H1 (cell line): Measurements from ENCODE around the gene ATM. TPM values are rescaled to one million over a fixed set of nuclear protein-coding genes. Genes with fewer than 3 reads are reported as not detected.

Source experiments
- CTCF ChIA-PET: fragments of 300-600 bp; sonication (Branson Sonifier 250); formaldehyde crosslinking; loops from one replicate; lab custom pipeline; 2021; ENCODE audit not compliant: partially characterized antibody; lab: Charles Lee
- POLR2A ChIA-PET: fragments of 300-600 bp; sonication (Branson Sonifier 250); formaldehyde crosslinking; loops from one replicate; lab custom pipeline; 2021; ENCODE audit warnings: inconsistent platforms; ENCODE audit not compliant: partially characterized antibody; lab: Charles Lee
- DNase-seq, 2 experiments: peaks; one replicate each; pipeline versions ENCODE4 v3.0.0 to v3.0.0-alpha.2; 2010 to 2022; ENCODE audit warnings: low spot score in 2 of 2, low read depth in 1 of 2, mixed read lengths in 1 of 2
- FAIRE-seq: peaks from 2 replicates; lab custom pipeline; 2011; peaks lifted over from hg19 to GRCh38; lab: Jason Lieb, UNC
- H2AFZ ChIP-seq: 2 replicates; pipeline ENCODE4 v1.8.1; 2012; ENCODE audit warnings: low read length, inconsistent platforms
- H2AK5ac ChIP-seq: 2 replicates; pipeline ENCODE4 v1.6.1; 2013; ENCODE audit warnings: low read depth, low read length
- H2BK120ac ChIP-seq: replicated peaks from 2 replicates; pipeline ENCODE3; 2013; ENCODE audit warnings: low read depth, low read length, inconsistent platforms
- H2BK12ac ChIP-seq: 2 replicates; pipeline ENCODE4 v1.6.1; 2013; ENCODE audit warnings: low read depth, low read length
- H2BK15ac ChIP-seq: 2 replicates; pipeline ENCODE4 v1.6.1; 2013; ENCODE audit warnings: low read length
- H2BK20ac ChIP-seq: 2 replicates; pipeline ENCODE4 v1.6.1; 2013; ENCODE audit warnings: low read length
- H2BK5ac ChIP-seq: 2 replicates; pipeline ENCODE4 v1.6.1; 2013; ENCODE audit warnings: low read depth, low read length
- H3K14ac ChIP-seq: 2 replicates; pipeline ENCODE4 v1.6.1; 2013; ENCODE audit warnings: inconsistent platforms; ENCODE audit not compliant: insufficient read length
- H3K18ac ChIP-seq: 2 replicates; pipeline ENCODE4 v1.6.1; 2013; ENCODE audit warnings: low read length; ENCODE audit errors: extremely low read depth
- H3K23ac ChIP-seq: 2 replicates; pipeline ENCODE4 v1.6.1; 2013; ENCODE audit warnings: inconsistent platforms; ENCODE audit not compliant: insufficient read length
- H3K23me2 ChIP-seq: 2 replicates; pipeline ENCODE4 v1.6.1; 2013; ENCODE audit warnings: low read depth, low read length
- H3K27ac ChIP-seq: 2 replicates; pipeline ENCODE4 v1.6.1; 2011; ENCODE audit warnings: low read depth, low read length, inconsistent platforms
- H3K27me3 ChIP-seq, 4 experiments: replicated peaks in 1 of 4; 1 replicate in 1 of 4; 2 replicates in 3 of 4; pipeline versions ENCODE4 v1.6.1 to v1.8.1; 2011 to 2013; ENCODE audit warnings: low read length in 3 of 4, mild to moderate bottlenecking in 3 of 4, inconsistent platforms in 2 of 4, mixed read lengths in 2 of 4, moderate library complexity in 1 of 4; ENCODE audit not compliant: control insufficient read depth in 3 of 4, insufficient read depth in 3 of 4; ENCODE audit errors: extremely low read depth in 1 of 4
- H3K36me3 ChIP-seq, 4 experiments: 2 replicates each; pipeline versions ENCODE4 v1.6.1 to v1.8.1; 2011 to 2013; ENCODE audit warnings: mild to moderate bottlenecking in 4 of 4, low read length in 3 of 4, moderate library complexity in 2 of 4, control low read depth in 1 of 4, inconsistent platforms in 1 of 4; ENCODE audit not compliant: insufficient read depth in 4 of 4, control insufficient read depth in 2 of 4
- H3K4ac ChIP-seq: replicated peaks from 2 replicates; pipeline ENCODE3; 2013; ENCODE audit warnings: low read length, low read depth, mixed read lengths, inconsistent platforms; ENCODE audit not compliant: insufficient read length
- H3K4me1 ChIP-seq, 4 experiments: replicated peaks in 1 of 4; 1 replicate in 1 of 4; 2 replicates in 3 of 4; pipeline versions ENCODE4 v1.6.1 to v1.8.1; 2011 to 2013; ENCODE audit warnings: low read length in 3 of 4, inconsistent platforms in 2 of 4, mixed read lengths in 1 of 4; ENCODE audit not compliant: insufficient read depth in 4 of 4, control insufficient read depth in 3 of 4
- H3K4me2 ChIP-seq, 2 experiments: 2 replicates each; pipeline versions ENCODE4 v1.6.1 to v1.8.1; 2011 to 2013; ENCODE audit warnings: low read depth in 2 of 2, low read length in 2 of 2, control low read depth in 1 of 2, inconsistent platforms in 1 of 2, mild to moderate bottlenecking in 1 of 2; ENCODE audit not compliant: insufficient read depth in 1 of 2
- H3K4me3 ChIP-seq, 4 experiments: fragments of 200-600, 300-600 bp in 1 of 4; sonication (generic), shearing (Covaris generic), sonication (Bioruptor Twin) in 1 of 4; 2 replicates each; pipeline versions ENCODE4 v1.5.1 to v1.8.1; 2011 to 2016; ENCODE audit warnings: low read length in 4 of 4, low read depth in 3 of 4, control low read depth in 2 of 4, inconsistent platforms in 2 of 4, mild to moderate bottlenecking in 2 of 4, mixed read lengths in 1 of 4, moderate library complexity in 1 of 4; ENCODE audit not compliant: insufficient read depth in 2 of 4; ENCODE audit errors: extremely low read depth in 1 of 4
- H3K56ac ChIP-seq: replicated peaks from 2 replicates; pipeline ENCODE3; 2013; ENCODE audit warnings: low read depth, mild to moderate bottlenecking, mixed read lengths, low read length, inconsistent platforms; ENCODE audit not compliant: insufficient read length
- H3K79me1 ChIP-seq: 2 replicates; pipeline ENCODE4 v1.6.1; 2013; ENCODE audit warnings: low read depth, low read length, control low read depth
- H3K79me2 ChIP-seq, 2 experiments: 2 replicates each; pipeline versions ENCODE4 v1.6.1 to v1.8.1; 2012 to 2013; ENCODE audit warnings: low read length in 2 of 2, mild to moderate bottlenecking in 2 of 2, inconsistent platforms in 1 of 2; ENCODE audit not compliant: insufficient read depth in 2 of 2, control insufficient read depth in 1 of 2
- H3K9ac ChIP-seq, 4 experiments: replicated peaks in 1 of 4; 1 replicate in 1 of 4; 2 replicates in 3 of 4; pipeline versions ENCODE4 v1.6.1 to v1.8.1; 2011 to 2013; ENCODE audit warnings: low read depth in 3 of 4, low read length in 3 of 4, control low read depth in 2 of 4, mild to moderate bottlenecking in 2 of 4, moderate library complexity in 2 of 4, inconsistent platforms in 1 of 4; ENCODE audit errors: extremely low read depth in 1 of 4
- H3K9me3 ChIP-seq, 2 experiments: 2 replicates each; pipeline versions ENCODE4 v1.6.1 to v1.8.1; 2012 to 2013; ENCODE audit warnings: mild to moderate bottlenecking in 2 of 2, moderate library complexity in 2 of 2, control low read depth in 1 of 2, inconsistent platforms in 1 of 2, low read depth in 1 of 2, low read length in 1 of 2, mixed read lengths in 1 of 2; ENCODE audit not compliant: insufficient read depth in 2 of 2
- H4K20me1 ChIP-seq, 2 experiments: replicated peaks in 1 of 2; 2 replicates each; pipeline versions ENCODE3 to v1.8.1; 2011 to 2013; ENCODE audit warnings: inconsistent platforms in 2 of 2, low read length in 2 of 2, mild to moderate bottlenecking in 1 of 2; ENCODE audit not compliant: insufficient read depth in 2 of 2, control insufficient read depth in 1 of 2
- H4K5ac ChIP-seq: 2 replicates; pipeline ENCODE4 v1.6.1; 2013; ENCODE audit warnings: low read length, low read depth, mixed read lengths, inconsistent platforms; ENCODE audit not compliant: insufficient read length
- H4K8ac ChIP-seq: 2 replicates; pipeline ENCODE4 v1.8.0; 2013; ENCODE audit warnings: mild to moderate bottlenecking, moderate library complexity, low read length, inconsistent platforms; ENCODE audit not compliant: insufficient read depth; ENCODE audit errors: extremely low read depth
- H4K91ac ChIP-seq: replicated peaks from 2 replicates; pipeline ENCODE3; 2013; ENCODE audit warnings: low read length, mixed read lengths, inconsistent platforms; ENCODE audit not compliant: insufficient read length
- BRCA1 ChIP-seq: IDR thresholded peaks from 2 replicates; pipeline ENCODE4 v1.6.1; 2012; ENCODE audit warnings: low read depth, low read length, improper control_type of control experiment
- CHD1 ChIP-seq: IDR thresholded peaks from 2 replicates; pipeline ENCODE4 v1.6.1; 2012; ENCODE audit warnings: low read depth, low read length, improper control_type of control experiment
- CTCF ChIP-seq, 3 experiments: IDR thresholded peaks; 1 replicate in 2 of 3; 2 replicates in 1 of 3; pipeline versions ENCODE4 v1.5.1 to v1.6.1; 2011; ENCODE audit warnings: low read length in 3 of 3, mild to moderate bottlenecking in 3 of 3, inconsistent platforms in 2 of 3, low read depth in 1 of 3, moderate library complexity in 1 of 3; ENCODE audit not compliant: insufficient read depth in 1 of 3; ENCODE audit errors: control extremely low read depth in 1 of 3
- EP300 ChIP-seq, 2 experiments: IDR thresholded peaks; 1 replicate in 1 of 2; 2 replicates in 1 of 2; pipeline ENCODE4 v1.6.1; 2011 to 2012; ENCODE audit warnings: low read depth in 2 of 2, low read length in 2 of 2, mild to moderate bottlenecking in 2 of 2, borderline replicate concordance in 1 of 2, inconsistent platforms in 1 of 2, moderate library complexity in 1 of 2
- POLR2A ChIP-seq, 2 experiments: IDR thresholded peaks; 1 replicate in 1 of 2; 2 replicates in 1 of 2; pipeline ENCODE4 v1.6.1; 2011; ENCODE audit warnings: low read depth in 2 of 2, low read length in 2 of 2, mild to moderate bottlenecking in 2 of 2; ENCODE audit errors: control extremely low read depth in 1 of 2
- RFX5 ChIP-seq: IDR thresholded peaks from 2 replicates; pipeline ENCODE4 v1.6.1; 2011; ENCODE audit warnings: low read depth, low read length, improper control_type of control experiment, borderline replicate concordance
- RNF2 ChIP-seq: fragments of 200-900, 300-1000 bp; sonication (generic); IDR thresholded peaks from 2 replicates; pipeline ENCODE4 v1.7.1; 2016; ENCODE audit warnings: borderline replicate concordance, low read depth, mild to moderate bottlenecking, antibody characterized with exemption, low read length; ENCODE audit not compliant: poor library complexity, severe bottlenecking; ENCODE audit errors: missing control alignments
- SIX5 ChIP-seq: IDR thresholded peaks from 2 replicates; pipeline ENCODE4 v1.6.1; 2011; ENCODE audit warnings: mild to moderate bottlenecking, low read depth, low read length
- TAF1 ChIP-seq: IDR thresholded peaks from 2 replicates; pipeline ENCODE4 v1.6.1; 2011; ENCODE audit warnings: mild to moderate bottlenecking, low read depth, low read length
- TBP ChIP-seq: IDR thresholded peaks from 2 replicates; pipeline ENCODE4 v1.6.1; 2011; ENCODE audit warnings: low read depth, low read length, improper control_type of control experiment
- TCF12 ChIP-seq: IDR thresholded peaks from 2 replicates; pipeline ENCODE4 v1.6.1; 2011; ENCODE audit warnings: low read depth, mild to moderate bottlenecking, low read length
- YY1 ChIP-seq: IDR thresholded peaks from 2 replicates; pipeline ENCODE4 v1.6.1; 2011; ENCODE audit warnings: low read depth, mild to moderate bottlenecking, low read length
- polyA plus RNA-seq, 7 experiments: library from polyadenylated mRNA; depleted of rRNA in 3 of 7; stranded (reverse) in 5 of 7; unstranded in 2 of 7; fragments of >200 nt in 5 of 7; fragments of 200-250 nt in 2 of 7; gene quantifications; 1 replicate in 5 of 7; 2 replicates in 1 of 7; 4 replicates in 1 of 7; pipeline versions ENCODE4 v1.2.1 to v1.2.3, GENCODE V29; 2011 to 2013; ENCODE audit warnings: missing spikeins in 2 of 7, mixed read lengths in 2 of 7
- total RNA-seq: library from RNA; stranded (reverse); fragmentation: NEBNext Ultra II Directional; extraction: Animal tissue kit (Norgen Biotek cat#: 25700); gene quantifications from 2 replicates; pipeline ENCODE4 v1.2.1, GENCODE V29; 2021

Gene ATM
- total and polyA plus RNA-seq, 2 of the 8 experiments (the other 6 are each of a cell fraction or from before 2014, with no cell fraction given): 14.9 to 55.4 TPM

GRCh38 chr11:108197351-108197750 is 25.5 kb upstream of the ATM start:
- POLR2A ChIA-PET: interaction anchor here (0.6 to 1.3 kb wide), 2 partner anchors 22 to 111 kb away, joined by 3 read pairs; no protein-coding TSS in a partner anchor
- Histone ChIP-seq H3K14ac (no peak overlapping the region), H4K20me1 (peaks cover 0 to 6% of the 10 kb centered on the region in 2 experiments), H3K79me1 (peaks cover 13% of the 10 kb centered on the region; the same call in 1 of the 2 replicates), H4K5ac (no peak overlapping the region), H3K18ac (no peak overlapping the region), H3K23ac (no peak overlapping the region), H3K79me2 (peaks cover 0 to 53% of the 10 kb centered on the region in 2 experiments; a peak in 2 of 4 replicates), H2AK5ac (no peak overlapping the region), H3K56ac (no peak overlapping the region), H4K91ac (no peak overlapping the region), H3K4ac (no peak overlapping the region), H2AFZ (no peak overlapping the region), H3K4me1 (peaks cover 0 to 9% (median 2%) of the 10 kb centered on the region in 4 experiments; a peak in 1 of 7 replicates), H2BK20ac (no peak overlapping the region), H4K8ac (no peak overlapping the region), H2BK12ac (no peak overlapping the region), H3K27me3 (no peaks in the 10 kb centered on the region), H3K4me2 (no peak overlapping the region), H2BK15ac (no peak overlapping the region), H3K23me2 (no peaks in the 10 kb centered on the region), H2BK5ac (no peak overlapping the region), H2BK120ac (no peak overlapping the region), H3K9me3 (no peaks in the 10 kb centered on the region), H3K9ac (no peak overlapping the region), H3K36me3 (peaks cover 2 to 47% (median 16%) of the 10 kb centered on the region in 4 experiments; a peak in 7 of 8 replicates), H3K27ac (no peak overlapping the region), H3K4me3 (no peak overlapping the region)
- CTCF ChIA-PET: no interaction called here
- FAIRE-seq (no peak), DNase-seq (no peak)
- TF ChIP-seq TAF1 (no peak), EP300 (IDR thresholded peaks at IDR 0.05; ENCODE audit: borderline replicate concordance in 1 of 2, low read depth in 2 of 2, low read length in 2 of 2) (no peak), CHD1 (no peak), CTCF (IDR thresholded peaks at IDR 0.05; ENCODE audit: control extremely low read depth in 1 of 3, insufficient read depth in 1 of 3, low read depth in 1 of 3, low read length in 3 of 3) (no peak), POLR2A (IDR thresholded peaks at IDR 0.05; ENCODE audit: control extremely low read depth in 1 of 2, low read depth in 2 of 2, low read length in 2 of 2) (no peak), BRCA1 (no peak), TBP (no peak), RNF2 (no peak), SIX5 (no peak), TCF12 (no peak), RFX5 (no peak), YY1 (no peak)
